GM10266 (cell line): ENCODE data around the gene A2M.

Experiments used
- DNase-seq: peaks from one replicate; pipeline ENCODE4 v3.0.0; 2012; ENCODE audit errors: extremely low spot score
- CTCF ChIP-seq: IDR thresholded peaks from 2 replicates; pipeline ENCODE4 v1.5.1; 2012; ENCODE audit warnings: mild to moderate bottlenecking, low read depth; ENCODE audit not compliant: control insufficient read depth, insufficient read depth; ENCODE audit errors: missing control alignments

Gene A2M

DNA sequence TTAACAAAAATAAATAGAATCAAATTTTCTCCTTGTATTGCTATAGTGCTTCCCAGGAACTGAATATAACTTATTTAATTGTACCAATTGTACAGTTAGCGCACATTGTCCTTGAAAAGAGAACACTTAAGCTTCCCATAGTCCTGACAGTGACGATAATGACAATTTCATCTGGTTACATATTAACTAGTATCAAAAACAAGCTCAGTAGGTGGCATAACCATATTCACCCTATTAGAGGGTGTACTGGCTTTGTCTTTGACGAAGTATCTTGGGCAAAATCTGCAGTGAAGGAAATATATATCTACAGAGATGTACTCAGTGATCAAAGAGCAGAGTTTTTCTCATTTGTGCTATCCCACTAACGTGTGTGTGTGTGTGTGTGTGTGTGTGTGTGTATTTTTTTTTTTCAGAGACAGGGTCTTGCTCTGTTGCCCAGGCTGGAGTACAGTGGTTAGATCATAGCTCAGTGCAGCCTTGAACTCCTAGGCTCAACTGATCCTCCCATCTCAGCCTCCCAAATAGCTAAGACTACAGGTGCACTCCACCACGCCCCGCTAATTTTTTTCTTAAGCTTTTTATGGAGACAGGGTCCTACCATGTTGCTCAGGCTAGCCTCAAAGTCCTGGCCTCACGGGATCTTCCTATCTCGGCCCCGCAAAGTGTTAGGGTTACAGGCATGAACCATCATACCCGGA lies 4.9 kb upstream of the A2M start:
- DNase-seq: no peak

GRCh38 chr12:9118158-9118557 lies 2.4 kb upstream of the A2M start:
- TF ChIP-seq CTCF: no peak
- no peak for DNase-seq

More for the DNA sequence above, 4.9 kb upstream of the A2M start:
- TF ChIP-seq CTCF: no peak

DNA sequence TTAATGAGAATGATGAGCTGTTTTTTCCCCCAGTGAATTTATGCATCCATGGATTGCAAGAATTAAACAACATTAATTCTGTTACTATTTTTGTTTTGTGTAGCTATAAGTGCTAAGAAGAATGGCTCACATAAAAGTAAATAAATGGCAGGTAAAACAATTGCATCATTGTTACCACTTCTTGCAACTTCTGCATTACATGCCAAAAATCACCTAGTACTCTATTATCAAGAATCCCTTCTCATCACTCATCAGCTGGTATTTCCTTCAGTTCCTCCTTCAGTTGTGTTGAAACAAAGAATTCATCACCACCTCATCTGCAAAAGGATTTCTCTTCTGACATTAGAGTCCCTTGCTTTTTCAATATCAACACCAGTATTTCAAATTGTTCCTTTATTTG lies 773 bp downstream of the A2M start:
- DNase-seq: no peak
- TF ChIP-seq CTCF: no peak

- no peak for DNase-seq
- TF ChIP-seq CTCF: no peak
These were observed 1.8 kb downstream of the A2M start for GRCh38 chr12:9113987-9114309.

DNA sequence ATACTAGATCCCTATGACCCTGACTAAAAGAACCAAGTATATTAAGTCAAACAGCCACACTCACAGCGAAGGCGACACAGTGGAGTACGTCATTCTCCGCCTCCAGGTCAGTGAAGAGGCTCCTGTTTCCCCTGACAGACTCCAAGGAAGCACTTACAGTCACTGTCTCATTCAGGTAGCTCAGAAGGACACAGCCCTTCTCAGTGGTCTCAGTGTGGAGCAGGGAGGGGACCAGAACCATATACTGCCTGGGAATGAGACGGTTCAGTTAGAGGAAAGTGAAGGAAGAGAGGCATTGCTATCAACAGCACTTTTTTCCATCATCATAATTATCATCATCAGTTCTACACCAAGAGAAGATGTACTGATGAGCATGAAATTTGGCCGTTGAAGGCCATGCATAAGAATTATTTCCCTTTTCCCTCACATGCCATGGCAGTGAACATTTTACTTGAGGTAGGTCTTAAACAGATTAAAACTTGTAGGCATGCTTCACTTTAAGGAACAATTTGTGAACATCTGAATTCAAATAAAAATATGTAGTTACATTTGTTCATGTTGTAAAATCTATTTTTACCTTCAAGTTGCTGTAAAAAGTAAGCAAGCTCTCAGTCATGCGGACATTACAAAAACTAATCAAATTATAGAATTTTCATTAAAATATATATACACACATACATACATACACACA lies 2.3 kb downstream of the A2M start:
- TF ChIP-seq CTCF: no peak
- no peak for DNase-seq

DNA sequence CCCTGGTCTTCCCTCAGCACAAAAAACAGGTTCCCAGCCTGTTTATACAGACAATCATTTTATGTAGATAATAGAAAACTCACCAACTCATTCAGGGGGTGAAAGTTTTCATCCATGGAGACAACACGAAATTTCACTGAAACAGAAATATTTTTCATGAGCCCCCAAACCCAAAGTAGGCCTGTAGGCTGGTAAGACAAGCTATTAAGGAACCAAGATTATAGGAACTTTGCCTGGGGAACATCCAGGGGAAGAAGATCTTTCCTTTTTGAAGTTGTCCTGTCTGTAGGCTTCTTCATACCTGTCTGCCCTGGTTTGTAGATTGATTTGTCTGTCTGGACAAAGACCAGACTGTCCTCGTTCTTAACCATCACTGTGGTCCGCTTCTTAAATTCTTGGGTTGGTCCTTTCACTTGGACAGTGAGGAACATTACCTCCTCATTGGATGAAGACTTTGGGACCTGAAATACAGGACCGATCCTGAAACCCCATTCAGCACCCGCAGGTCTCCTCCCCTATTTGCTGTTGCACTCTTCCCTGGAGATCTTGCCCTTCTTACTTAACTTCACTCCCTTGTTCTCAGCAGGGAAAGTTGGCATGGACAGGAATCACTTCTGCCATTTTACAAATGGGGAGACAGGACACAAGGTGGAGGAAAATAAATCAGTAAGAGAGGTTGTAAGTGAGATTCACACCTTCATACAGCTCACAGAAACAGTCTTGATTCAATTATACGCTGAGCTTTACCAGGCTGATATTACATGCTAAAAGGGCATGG lies 3.5 kb downstream of the A2M start:
- no peak for DNase-seq
- no peak for TF ChIP-seq CTCF

- no peak for DNase-seq
- no peak for TF ChIP-seq CTCF
These were observed 4.2 kb downstream of the A2M start for GRCh38 chr12:9111525-9111924.
